H1 (cell line): ENCODE results near the gene HPN. TPM values are rescaled to one million over a fixed set of nuclear protein-coding genes. Genes with fewer than 3 reads are reported as not detected.

Experiments
- CTCF ChIA-PET: fragments of 300-600 bp; sonication (Branson Sonifier 250); formaldehyde crosslinking; loops from one replicate; lab custom pipeline; 2021; ENCODE audit not compliant: partially characterized antibody; lab: Charles Lee
- POLR2A ChIA-PET: fragments of 300-600 bp; sonication (Branson Sonifier 250); formaldehyde crosslinking; loops from one replicate; lab custom pipeline; 2021; ENCODE audit warnings: inconsistent platforms; ENCODE audit not compliant: partially characterized antibody; lab: Charles Lee
- DNase-seq, 2 experiments: peaks; one replicate each; pipeline versions ENCODE4 v3.0.0 to v3.0.0-alpha.2; 2010 to 2022; ENCODE audit warnings: low spot score in 2 of 2, low read depth in 1 of 2, mixed read lengths in 1 of 2
- FAIRE-seq: peaks from 2 replicates; lab custom pipeline; 2011; peaks lifted over from hg19 to GRCh38; lab: Jason Lieb, UNC
- H2AFZ ChIP-seq: 2 replicates; pipeline ENCODE4 v1.8.1; 2012; ENCODE audit warnings: low read length, inconsistent platforms
- H2AK5ac ChIP-seq: 2 replicates; pipeline ENCODE4 v1.6.1; 2013; ENCODE audit warnings: low read depth, low read length
- H2BK120ac ChIP-seq: replicated peaks from 2 replicates; pipeline ENCODE3; 2013; ENCODE audit warnings: low read depth, low read length, inconsistent platforms
- H2BK12ac ChIP-seq: 2 replicates; pipeline ENCODE4 v1.6.1; 2013; ENCODE audit warnings: low read depth, low read length
- H2BK15ac ChIP-seq: 2 replicates; pipeline ENCODE4 v1.6.1; 2013; ENCODE audit warnings: low read length
- H2BK20ac ChIP-seq: 2 replicates; pipeline ENCODE4 v1.6.1; 2013; ENCODE audit warnings: low read length
- H2BK5ac ChIP-seq: 2 replicates; pipeline ENCODE4 v1.6.1; 2013; ENCODE audit warnings: low read depth, low read length
- H3K14ac ChIP-seq: 2 replicates; pipeline ENCODE4 v1.6.1; 2013; ENCODE audit warnings: inconsistent platforms; ENCODE audit not compliant: insufficient read length
- H3K18ac ChIP-seq: 2 replicates; pipeline ENCODE4 v1.6.1; 2013; ENCODE audit warnings: low read length; ENCODE audit errors: extremely low read depth
- H3K23ac ChIP-seq: 2 replicates; pipeline ENCODE4 v1.6.1; 2013; ENCODE audit warnings: inconsistent platforms; ENCODE audit not compliant: insufficient read length
- H3K23me2 ChIP-seq: 2 replicates; pipeline ENCODE4 v1.6.1; 2013; ENCODE audit warnings: low read depth, low read length
- H3K27ac ChIP-seq: 2 replicates; pipeline ENCODE4 v1.6.1; 2011; ENCODE audit warnings: low read depth, low read length, inconsistent platforms
- H3K27me3 ChIP-seq, 4 experiments: replicated peaks in 1 of 4; 1 replicate in 1 of 4; 2 replicates in 3 of 4; pipeline versions ENCODE4 v1.6.1 to v1.8.1; 2011 to 2013; ENCODE audit warnings: low read length in 3 of 4, mild to moderate bottlenecking in 3 of 4, inconsistent platforms in 2 of 4, mixed read lengths in 2 of 4, moderate library complexity in 1 of 4; ENCODE audit not compliant: control insufficient read depth in 3 of 4, insufficient read depth in 3 of 4; ENCODE audit errors: extremely low read depth in 1 of 4
- H3K36me3 ChIP-seq, 4 experiments: 2 replicates each; pipeline versions ENCODE4 v1.6.1 to v1.8.1; 2011 to 2013; ENCODE audit warnings: mild to moderate bottlenecking in 4 of 4, low read length in 3 of 4, moderate library complexity in 2 of 4, control low read depth in 1 of 4, inconsistent platforms in 1 of 4; ENCODE audit not compliant: insufficient read depth in 4 of 4, control insufficient read depth in 2 of 4
- H3K4ac ChIP-seq: replicated peaks from 2 replicates; pipeline ENCODE3; 2013; ENCODE audit warnings: low read length, low read depth, mixed read lengths, inconsistent platforms; ENCODE audit not compliant: insufficient read length
- H3K4me1 ChIP-seq, 4 experiments: replicated peaks in 1 of 4; 1 replicate in 1 of 4; 2 replicates in 3 of 4; pipeline versions ENCODE4 v1.6.1 to v1.8.1; 2011 to 2013; ENCODE audit warnings: low read length in 3 of 4, inconsistent platforms in 2 of 4, mixed read lengths in 1 of 4; ENCODE audit not compliant: insufficient read depth in 4 of 4, control insufficient read depth in 3 of 4
- H3K4me2 ChIP-seq, 2 experiments: 2 replicates each; pipeline versions ENCODE4 v1.6.1 to v1.8.1; 2011 to 2013; ENCODE audit warnings: low read depth in 2 of 2, low read length in 2 of 2, control low read depth in 1 of 2, inconsistent platforms in 1 of 2, mild to moderate bottlenecking in 1 of 2; ENCODE audit not compliant: insufficient read depth in 1 of 2
- H3K4me3 ChIP-seq, 4 experiments: fragments of 200-600, 300-600 bp in 1 of 4; sonication (generic), shearing (Covaris generic), sonication (Bioruptor Twin) in 1 of 4; 2 replicates each; pipeline versions ENCODE4 v1.5.1 to v1.8.1; 2011 to 2016; ENCODE audit warnings: low read length in 4 of 4, low read depth in 3 of 4, control low read depth in 2 of 4, inconsistent platforms in 2 of 4, mild to moderate bottlenecking in 2 of 4, mixed read lengths in 1 of 4, moderate library complexity in 1 of 4; ENCODE audit not compliant: insufficient read depth in 2 of 4; ENCODE audit errors: extremely low read depth in 1 of 4
- H3K56ac ChIP-seq: replicated peaks from 2 replicates; pipeline ENCODE3; 2013; ENCODE audit warnings: low read depth, mild to moderate bottlenecking, mixed read lengths, low read length, inconsistent platforms; ENCODE audit not compliant: insufficient read length
- H3K79me1 ChIP-seq: 2 replicates; pipeline ENCODE4 v1.6.1; 2013; ENCODE audit warnings: low read depth, low read length, control low read depth
- H3K79me2 ChIP-seq, 2 experiments: 2 replicates each; pipeline versions ENCODE4 v1.6.1 to v1.8.1; 2012 to 2013; ENCODE audit warnings: low read length in 2 of 2, mild to moderate bottlenecking in 2 of 2, inconsistent platforms in 1 of 2; ENCODE audit not compliant: insufficient read depth in 2 of 2, control insufficient read depth in 1 of 2
- H3K9ac ChIP-seq, 4 experiments: replicated peaks in 1 of 4; 1 replicate in 1 of 4; 2 replicates in 3 of 4; pipeline versions ENCODE4 v1.6.1 to v1.8.1; 2011 to 2013; ENCODE audit warnings: low read depth in 3 of 4, low read length in 3 of 4, control low read depth in 2 of 4, mild to moderate bottlenecking in 2 of 4, moderate library complexity in 2 of 4, inconsistent platforms in 1 of 4; ENCODE audit errors: extremely low read depth in 1 of 4
- H3K9me3 ChIP-seq, 2 experiments: 2 replicates each; pipeline versions ENCODE4 v1.6.1 to v1.8.1; 2012 to 2013; ENCODE audit warnings: mild to moderate bottlenecking in 2 of 2, moderate library complexity in 2 of 2, control low read depth in 1 of 2, inconsistent platforms in 1 of 2, low read depth in 1 of 2, low read length in 1 of 2, mixed read lengths in 1 of 2; ENCODE audit not compliant: insufficient read depth in 2 of 2
- H4K20me1 ChIP-seq, 2 experiments: replicated peaks in 1 of 2; 2 replicates each; pipeline versions ENCODE3 to v1.8.1; 2011 to 2013; ENCODE audit warnings: inconsistent platforms in 2 of 2, low read length in 2 of 2, mild to moderate bottlenecking in 1 of 2; ENCODE audit not compliant: insufficient read depth in 2 of 2, control insufficient read depth in 1 of 2
- H4K5ac ChIP-seq: 2 replicates; pipeline ENCODE4 v1.6.1; 2013; ENCODE audit warnings: low read length, low read depth, mixed read lengths, inconsistent platforms; ENCODE audit not compliant: insufficient read length
- H4K8ac ChIP-seq: 2 replicates; pipeline ENCODE4 v1.8.0; 2013; ENCODE audit warnings: mild to moderate bottlenecking, moderate library complexity, low read length, inconsistent platforms; ENCODE audit not compliant: insufficient read depth; ENCODE audit errors: extremely low read depth
- H4K91ac ChIP-seq: replicated peaks from 2 replicates; pipeline ENCODE3; 2013; ENCODE audit warnings: low read length, mixed read lengths, inconsistent platforms; ENCODE audit not compliant: insufficient read length
- BCL11A ChIP-seq, 2 experiments: IDR thresholded peaks; one replicate each; pipeline ENCODE4 v1.6.1; 2011; ENCODE audit warnings: low read depth in 2 of 2, low read length in 2 of 2, mild to moderate bottlenecking in 2 of 2
- CBX5 ChIP-seq: fragments of 300-800, 300-1000 bp; sonication (generic); IDR thresholded peaks from 2 replicates; pipeline ENCODE4 v1.7.1; 2016; ENCODE audit warnings: antibody characterized with exemption, low read length, low read depth
- CBX8 ChIP-seq: fragments of 300-800, 300-1000 bp; sonication (generic); IDR thresholded peaks from 2 replicates; pipeline ENCODE4 v1.7.1; 2016; ENCODE audit warnings: low read depth, low read length, borderline replicate concordance
- CHD1 ChIP-seq: IDR thresholded peaks from 2 replicates; pipeline ENCODE4 v1.6.1; 2012; ENCODE audit warnings: low read depth, low read length, improper control_type of control experiment
- HDAC2 ChIP-seq, 2 experiments: fragments of 300-600 bp in 1 of 2; sonication (generic) in 1 of 2; IDR thresholded peaks; 2 replicates each; pipeline ENCODE4 v1.6.1; 2011 to 2012; ENCODE audit warnings: low read depth in 2 of 2, low read length in 2 of 2, mild to moderate bottlenecking in 2 of 2, moderate library complexity in 2 of 2, borderline replicate concordance in 1 of 2, inconsistent platforms in 1 of 2
- NRF1 ChIP-seq: IDR thresholded peaks from 2 replicates; pipeline ENCODE4 v1.6.1; 2011; ENCODE audit warnings: mild to moderate bottlenecking, low read depth, low read length, improper control_type of control experiment
- POLR2A ChIP-seq, 2 experiments: IDR thresholded peaks; 1 replicate in 1 of 2; 2 replicates in 1 of 2; pipeline ENCODE4 v1.6.1; 2011; ENCODE audit warnings: low read depth in 2 of 2, low read length in 2 of 2, mild to moderate bottlenecking in 2 of 2; ENCODE audit errors: control extremely low read depth in 1 of 2
- SIRT6 ChIP-seq: IDR thresholded peaks from one replicate; pipeline ENCODE4 v1.7.1; 2012; ENCODE audit warnings: low read length, inconsistent platforms
- SUZ12 ChIP-seq: fragments of 200-600 bp; sonication (generic); IDR thresholded peaks from 2 replicates; pipeline ENCODE4 v1.6.1; 2012; ENCODE audit warnings: mild to moderate bottlenecking, inconsistent platforms, low read length, moderate library complexity, mixed read lengths
- WGBS, 2 experiments: shearing (Covaris generic) in 1 of 2; methylation state at CpG; one replicate each; pipeline versions ENCODE4 v1.1.6 to v1.1.7; 2013 to 2015; ENCODE audit warnings: low lambda C conversion rate in 2 of 2, mixed read lengths in 2 of 2, inconsistent platforms in 1 of 2, low coverage in 1 of 2, missing lambda C conversion rate in 1 of 2; ENCODE audit not compliant: insufficient replicate concordance in 2 of 2, insufficient coverage in 1 of 2, insufficient read length in 1 of 2; ENCODE audit errors: extremely low coverage in 1 of 2, missing lambda C conversion rate in 1 of 2; 5-methylcytosine and 5-hydroxymethylcytosine counted together
- polyA plus RNA-seq, 7 experiments: library from polyadenylated mRNA; depleted of rRNA in 3 of 7; stranded (reverse) in 5 of 7; unstranded in 2 of 7; fragments of >200 nt in 5 of 7; fragments of 200-250 nt in 2 of 7; gene quantifications; 1 replicate in 5 of 7; 2 replicates in 1 of 7; 4 replicates in 1 of 7; pipeline versions ENCODE4 v1.2.1 to v1.2.3, GENCODE V29; 2011 to 2013; ENCODE audit warnings: missing spikeins in 2 of 7, mixed read lengths in 2 of 7
- total RNA-seq: library from RNA; stranded (reverse); fragmentation: NEBNext Ultra II Directional; extraction: Animal tissue kit (Norgen Biotek cat#: 25700); gene quantifications from 2 replicates; pipeline ENCODE4 v1.2.1, GENCODE V29; 2021
- TF ChIP-seq, protein P1 (sequence below): IDR thresholded peaks from 2 replicates; pipeline ENCODE4 v1.6.1; 2012; ENCODE audit warnings: low read length, inconsistent platforms

Gene HPN
- total and polyA plus RNA-seq, 2 of the 8 experiments (the other 6 are each of a cell fraction or from before 2014, with no cell fraction given), result 14.7 to 33.7 TPM

GRCh38 chr19:35089554-35089953 is 48.0 kb downstream of the HPN start:
- Histone ChIP-seq H3K27ac (no peak overlapping the region), H2AK5ac (no peak overlapping the region), H3K27me3 (no peaks in the 10 kb centered on the region), H3K4me2 (no peak overlapping the region; a peak in 1 of 4 replicates), H4K8ac (no peak overlapping the region), H4K91ac (no peak overlapping the region), H3K23me2 (peaks cover 5% of the 10 kb centered on the region; the same call in 1 of the 2 replicates), H2BK120ac (no peak overlapping the region), H3K4me1 (peaks cover 3 to 14% (median 6%) of the 10 kb centered on the region in 4 experiments; a peak in 6 of 7 replicates), H3K14ac (no peak overlapping the region), H3K79me2 (no peaks in the 10 kb centered on the region), H3K18ac (no peak overlapping the region), H3K56ac (no peak overlapping the region), H3K4ac (no peak overlapping the region), H4K20me1 (no peaks in the 10 kb centered on the region), H2AFZ (no peak overlapping the region), H2BK15ac (no peak overlapping the region), H3K36me3 (no peaks in the 10 kb centered on the region), H2BK12ac (0 out of 2 replicates have a peak overlapping the region, but pooled peaks have one; percentile 68), H3K9ac (no peak overlapping the region), H4K5ac (no peak overlapping the region), H3K9me3 (no peaks in the 10 kb centered on the region), H2BK20ac (0 out of 2 replicates have a peak overlapping the region, but pooled peaks have one; percentile 93), H3K23ac (no peak overlapping the region), H3K4me3 (no peak overlapping the region), H3K79me1 (no peaks in the 10 kb centered on the region), H2BK5ac (no peak overlapping the region)
- no peak for FAIRE-seq
- DNase-seq, result no peak
- CTCF ChIA-PET, result interaction anchor here (0.6 to 5.1 kb wide), 14 partner anchors 9 to 249 kb away, joined by 3 to 56 read pairs (median 8); partner anchors contain the start of genes FXYD5, HPN and LGI4
- POLR2A ChIA-PET, result interaction anchor here (2.2 to 3.8 kb wide), 2 partner anchors 11 to 22 kb away, joined by 6 to 26 read pairs; no protein-coding TSS in a partner anchor
- WGBS, 2 experiments, result 90% methylated on average over 8 of the region's 8 CpGs; no CpG with 5 or more reads in 1 of the 2 experiments
- TF ChIP-seq NRF1 (no peak), BCL11A (IDR thresholded peaks at IDR 0.05; ENCODE audit: low read depth in 2 of 2, low read length in 2 of 2) (no peak), CBX8 (no peak), CBX5 (no peak), POLR2A (IDR thresholded peaks at IDR 0.05; ENCODE audit: control extremely low read depth in 1 of 2, low read depth in 2 of 2, low read length in 2 of 2) (no peak), HDAC2 (IDR thresholded peaks at IDR 0.05; ENCODE audit: borderline replicate concordance in 1 of 2, low read depth in 2 of 2, low read length in 2 of 2) (no peak), SIRT6 (no peak), SUZ12 (no peak), CHD1 (no peak)
- TF ChIP-seq, protein P1, sequence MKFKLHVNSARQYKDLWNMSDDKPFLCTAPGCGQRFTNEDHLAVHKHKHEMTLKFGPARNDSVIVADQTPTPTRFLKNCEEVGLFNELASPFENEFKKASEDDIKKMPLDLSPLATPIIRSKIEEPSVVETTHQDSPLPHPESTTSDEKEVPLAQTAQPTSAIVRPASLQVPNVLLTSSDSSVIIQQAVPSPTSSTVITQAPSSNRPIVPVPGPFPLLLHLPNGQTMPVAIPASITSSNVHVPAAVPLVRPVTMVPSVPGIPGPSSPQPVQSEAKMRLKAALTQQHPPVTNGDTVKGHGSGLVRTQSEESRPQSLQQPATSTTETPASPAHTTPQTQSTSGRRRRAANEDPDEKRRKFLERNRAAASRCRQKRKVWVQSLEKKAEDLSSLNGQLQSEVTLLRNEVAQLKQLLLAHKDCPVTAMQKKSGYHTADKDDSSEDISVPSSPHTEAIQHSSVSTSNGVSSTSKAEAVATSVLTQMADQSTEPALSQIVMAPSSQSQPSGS, result no peak
